Measurements from ENCODE around the gene AKIRIN2. TPM values are rescaled to one million over a fixed set of nuclear protein-coding genes. Genes with fewer than 3 reads are reported as not detected.

Gene AKIRIN2
- total and polyA plus RNA-seq, 10 of the 15 experiments (the other 5 are each of a cell fraction or from before 2014, with no cell fraction given): 12.7 to 82.2 (median 42.6) TPM

DNA sequence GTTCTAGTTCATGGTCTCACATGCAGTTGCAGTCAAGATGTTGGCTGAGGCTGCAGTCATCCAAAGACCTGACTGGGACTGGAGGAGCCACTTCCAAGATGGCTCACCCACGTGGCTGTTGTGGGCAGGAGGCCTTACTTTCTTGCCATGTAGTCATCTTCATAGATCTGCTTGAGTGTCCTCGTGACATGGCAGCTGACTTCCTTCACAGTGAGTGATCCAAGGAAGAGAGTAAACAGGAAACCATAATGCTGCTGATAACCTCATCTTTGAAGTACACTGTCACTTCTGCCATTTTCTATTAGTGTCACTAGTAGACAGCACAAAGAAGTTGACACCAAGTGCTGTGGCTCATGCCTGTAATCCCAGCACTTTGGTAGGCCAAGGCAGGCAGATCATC lies 40.1 kb upstream of the AKIRIN2 start:
- no peak overlapping the region for H3K4me3 ChIP-seq
- peak overlapping the region; percentile 72 for H2AFZ ChIP-seq (ENCODE audit: control insufficient read depth, low read depth, low read length)
- 0 out of 2 replicates have a peak overlapping the region, but pooled peaks have one; percentile 4 for H3K27ac ChIP-seq (ENCODE audit: control insufficient read depth, insufficient read depth)
- intact Hi-C loops (cut with micrococcal nuclease; ENCODE audit: unreplicated experiment): no loop called here
- RAD21 ChIA-PET (ENCODE audit: unreplicated experiment): interaction anchor here (0.8 to 1.6 kb wide), 2 partner anchors 15 to 18 kb away, joined by 4 to 5 read pairs; no protein-coding TSS in a partner anchor
- POLR2A ChIA-PET: interaction anchor here (1.0 to 1.5 kb wide), 2 partner anchors 13 to 37 kb away, joined by 3 to 5 read pairs; no protein-coding TSS in a partner anchor
- H3K9me3 ChIP-seq (replicated peaks; ENCODE audit: control insufficient read depth, insufficient read depth, low read length): no peaks in the 10 kb centered on the region
- DNase-seq (ENCODE audit: low read depth, low spot score) (no peak), FAIRE-seq (no peak), ATAC-seq (peak; percentile 81)
- no TSS peak for BruUV-seq (replicated peaks)
- SMC1A ChIA-PET (ENCODE audit: uncharacterized antibody, unreplicated experiment): interaction anchor here (0.6 to 8.0 kb wide), 7 partner anchors 10 to 256 kb away, joined by 3 to 62 read pairs (median 4); partner anchors contain the start of gene AKIRIN2
- WGBS (ENCODE audit: insufficient coverage, insufficient replicate concordance, low lambda C conversion rate, missing lambda C conversion rate): 5% methylated on average over 2 of the region's 2 CpGs
- no peaks in the 10 kb centered on the region for H4K20me1 ChIP-seq (ENCODE audit: control insufficient read depth, insufficient read depth)
- no peaks in the 10 kb centered on the region for H3K36me3 ChIP-seq (ENCODE audit: control insufficient read depth in 2 of 2, insufficient read depth in 2 of 2, low read length in 1 of 2)
- CTCF ChIA-PET: interaction anchor here (1.3 kb wide), 1 partner anchor 9 kb away, joined by 3 read pairs; no protein-coding TSS in a partner anchor
- no peak overlapping the region for H3K9ac ChIP-seq (ENCODE audit: control insufficient read depth, insufficient read depth, low read length)
- in situ Hi-C loops (cut with MboI): no loop called here
- no peak overlapping the region for H3K4me2 ChIP-seq (ENCODE audit: control insufficient read depth, insufficient read depth)
- H3K4me1 ChIP-seq (ENCODE audit: control insufficient read depth, insufficient read depth, low read length): peaks cover 23% of the 10 kb centered on the region
- no peaks in the 10 kb centered on the region for H3K27me3 ChIP-seq (replicated peaks in 1 of 2; ENCODE audit: control insufficient read depth in 2 of 2, insufficient read depth in 2 of 2, low read length in 1 of 2)
- no peaks in the 10 kb centered on the region for H3K79me2 ChIP-seq (ENCODE audit: control insufficient read depth, insufficient read depth, low read length)
- TF ChIP-seq HDAC6 (IDR thresholded peaks at IDR 0.05; ENCODE audit: unreplicated experiment) (no peak), RCOR1 (conservative IDR thresholded peaks at IDR 0.05; ENCODE audit: low read depth, low read length) (no peak), KAT2A (conservative IDR thresholded peaks at IDR 0.05; ENCODE audit: control insufficient read depth, low read depth, low read length) (no peak), SMAD5 (IDR thresholded peaks at IDR 0.05; ENCODE audit: low read depth) (no peak), MEF2A (IDR thresholded peaks at IDR 0.05; ENCODE audit: insufficient read depth, low read depth, low read length) (no peak), CBX5 (IDR thresholded peaks at IDR 0.05; ENCODE audit: low read depth) (0 out of 2 replicates have a peak, but pooled peaks have one; percentile 20), FOS (IDR thresholded peaks at IDR 0.05; ENCODE audit: borderline replicate concordance, extremely low read depth, insufficient read length) (no peak), ZNF207 (IDR thresholded peaks at IDR 0.05; ENCODE audit: borderline replicate concordance) (no peak), TCF12 (IDR thresholded peaks at IDR 0.05; ENCODE audit: low read depth, low read length) (peak; percentile 44; the same call in 1 of the 2 replicates), NFIC (IDR thresholded peaks at IDR 0.05; ENCODE audit: low read depth, low read length) (peak; percentile 59; the same call in 1 of the 2 replicates), MTA2 (IDR thresholded peaks at IDR 0.05; ENCODE audit: low read depth) (no peak), E2F8 (IDR thresholded peaks at IDR 0.05; ENCODE audit: low read depth, partially characterized antibody) (no peak), NR2C2 (IDR thresholded peaks at IDR 0.05; ENCODE audit: borderline replicate concordance, control insufficient read depth, insufficient read length, low read depth) (no peak), BRCA1 (IDR thresholded peaks at IDR 0.05; ENCODE audit: low read depth, low read length) (no peak), EED (IDR thresholded peaks at IDR 0.05; ENCODE audit: low read depth) (peak; percentile 64), FOXK2 (IDR thresholded peaks at IDR 0.05) (no peak), CHD1 (IDR thresholded peaks at IDR 0.05; ENCODE audit: low read depth, low read length) (no peak), MAX (IDR thresholded peaks at IDR 0.05; ENCODE audit: low read depth, low read length) (no peak), ZNF384 (IDR thresholded peaks at IDR 0.05; ENCODE audit: borderline replicate concordance, low read depth, low read length) (no peak)

Data from GM12878 (cell line).